ENCODE measurements around the gene GPANK1. TPM values are rescaled to one million over a fixed set of nuclear protein-coding genes. Genes with fewer than 3 reads are reported as not detected.

GPANK1 gene
- total and polyA plus RNA-seq, 9 of the 15 experiments (the other 6 are each of a cell fraction or from before 2014, with no cell fraction given): 32.2 to 111 (median 46.3) TPM

DNA sequence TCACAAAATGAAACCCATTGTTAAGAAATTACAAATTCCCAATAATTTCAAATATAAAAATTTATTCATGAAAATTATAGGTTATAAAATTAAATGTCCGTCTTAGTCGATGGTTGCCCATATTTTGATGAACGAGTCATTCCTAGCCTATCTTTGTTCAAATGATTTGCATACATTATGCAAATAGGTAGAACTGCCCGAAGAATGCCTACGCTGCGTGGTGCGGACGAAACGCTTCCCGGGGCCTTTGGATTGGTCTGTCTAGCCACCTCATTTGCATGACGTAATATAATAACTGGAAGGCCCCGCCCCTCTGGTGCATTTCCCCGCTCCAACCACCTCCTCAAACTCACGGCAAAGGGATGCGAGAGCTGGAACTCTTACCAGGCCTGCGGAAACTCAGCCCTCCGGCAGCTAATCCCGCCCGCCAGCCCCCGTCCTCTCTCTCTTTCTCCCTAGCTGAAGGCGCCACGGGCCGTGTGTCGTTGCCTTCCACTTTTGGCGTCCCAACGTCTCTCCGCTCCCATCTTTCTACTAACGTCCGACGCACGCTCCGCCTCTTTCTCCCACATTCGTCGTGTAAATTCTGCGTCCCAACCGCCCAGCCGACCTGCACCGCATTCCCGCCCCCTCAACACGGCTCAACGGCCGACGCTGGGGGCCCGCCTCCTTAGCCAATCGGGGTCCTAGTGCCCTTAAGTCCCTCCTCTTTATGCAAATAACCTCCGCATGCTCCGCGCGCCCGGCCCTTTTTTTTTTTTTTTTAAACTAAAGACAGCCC, 44.8 kb downstream of the GPANK1 start (continued):
- TF ChIP-seq JUN (IDR thresholded peaks at IDR 0.05; ENCODE audit: borderline replicate concordance, low read depth, low read length) (peak; percentile 84), JUN (CRISPR knock-in tag; IDR thresholded peaks at IDR 0.05; ENCODE audit: borderline replicate concordance) (0 out of 2 replicates have a peak, but pooled peaks have one; percentile 76), NR2C1 (IDR thresholded peaks at IDR 0.05) (no peak), NR2C1 (tag; IDR thresholded peaks at IDR 0.05) (no peak), ZNF583 (CRISPR knock-in tag; IDR thresholded peaks at IDR 0.05) (peak; percentile 80; the same call in 1 of the 2 replicates), ESRRB (CRISPR knock-in tag; IDR thresholded peaks at IDR 0.05; ENCODE audit: borderline replicate concordance) (no peak), ZNF77 (CRISPR knock-in tag; IDR thresholded peaks at IDR 0.05) (no peak), TGIF2 (CRISPR knock-in tag; IDR thresholded peaks at IDR 0.05) (no peak; the same call in 1 of the 2 replicates), ZNF165 (CRISPR knock-in tag; IDR thresholded peaks at IDR 0.05; ENCODE audit: borderline replicate concordance) (peak; percentile 82; the same call in 1 of the 2 replicates), FOSL1 (tag; conservative IDR thresholded peaks at IDR 0.05) (peak; percentile 72), KLF10 (CRISPR knock-in tag; IDR thresholded peaks at IDR 0.05) (no peak), ZNF324 (CRISPR knock-in tag; IDR thresholded peaks at IDR 0.05) (peak; percentile 17; the same call in 1 of the 2 replicates), NR1H2 (CRISPR knock-in tag; IDR thresholded peaks at IDR 0.05) (no peak), ZNF282 (CRISPR knock-in tag; IDR thresholded peaks at IDR 0.05) (no peak), TRIM28 (IDR thresholded peaks at IDR 0.05) (no peak; the same call in 1 of the 2 replicates), HNRNPH1 (optimal IDR thresholded peaks at IDR 0.05; ENCODE audit: low read depth, low read length) (no peak), ZNF57 (CRISPR knock-in tag; IDR thresholded peaks at IDR 0.05) (0 out of 2 replicates have a peak, but pooled peaks have one; percentile 43), XRCC3 (IDR thresholded peaks at IDR 0.05) (no peak), CTBP1 (IDR thresholded peaks at IDR 0.05; ENCODE audit: borderline replicate concordance) (peak; percentile 65; the same call in 1 of the 2 replicates), CREB5 (CRISPR knock-in tag; IDR thresholded peaks at IDR 0.05) (peak; percentile 63; the same call in 1 of the 2 replicates), JUNB (CRISPR knock-in tag; conservative IDR thresholded peaks at IDR 0.05) (peak; percentile 92), NCOA2 (IDR thresholded peaks at IDR 0.05; ENCODE audit: partially characterized antibody in 2 of 2) (no peak), NFE2 (IDR thresholded peaks at IDR 0.05; ENCODE audit: low read depth) (peak; percentile 35)
- TF ChIP-seq, protein P1, sequence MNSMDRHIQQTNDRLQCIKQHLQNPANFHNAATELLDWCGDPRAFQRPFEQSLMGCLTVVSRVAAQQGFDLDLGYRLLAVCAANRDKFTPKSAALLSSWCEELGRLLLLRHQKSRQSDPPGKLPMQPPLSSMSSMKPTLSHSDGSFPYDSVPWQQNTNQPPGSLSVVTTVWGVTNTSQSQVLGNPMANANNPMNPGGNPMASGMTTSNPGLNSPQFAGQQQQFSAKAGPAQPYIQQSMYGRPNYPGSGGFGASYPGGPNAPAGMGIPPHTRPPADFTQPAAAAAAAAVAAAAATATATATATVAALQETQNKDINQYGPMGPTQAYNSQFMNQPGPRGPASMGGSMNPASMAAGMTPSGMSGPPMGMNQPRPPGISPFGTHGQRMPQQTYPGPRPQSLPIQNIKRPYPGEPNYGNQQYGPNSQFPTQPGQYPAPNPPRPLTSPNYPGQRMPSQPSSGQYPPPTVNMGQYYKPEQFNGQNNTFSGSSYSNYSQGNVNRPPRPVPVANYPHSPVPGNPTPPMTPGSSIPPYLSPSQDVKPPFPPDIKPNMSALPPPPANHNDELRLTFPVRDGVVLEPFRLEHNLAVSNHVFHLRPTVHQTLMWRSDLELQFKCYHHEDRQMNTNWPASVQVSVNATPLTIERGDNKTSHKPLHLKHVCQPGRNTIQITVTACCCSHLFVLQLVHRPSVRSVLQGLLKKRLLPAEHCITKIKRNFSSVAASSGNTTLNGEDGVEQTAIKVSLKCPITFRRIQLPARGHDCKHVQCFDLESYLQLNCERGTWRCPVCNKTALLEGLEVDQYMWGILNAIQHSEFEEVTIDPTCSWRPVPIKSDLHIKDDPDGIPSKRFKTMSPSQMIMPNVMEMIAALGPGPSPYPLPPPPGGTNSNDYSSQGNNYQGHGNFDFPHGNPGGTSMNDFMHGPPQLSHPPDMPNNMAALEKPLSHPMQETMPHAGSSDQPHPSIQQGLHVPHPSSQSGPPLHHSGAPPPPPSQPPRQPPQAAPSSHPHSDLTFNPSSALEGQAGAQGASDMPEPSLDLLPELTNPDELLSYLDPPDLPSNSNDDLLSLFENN (IDR thresholded peaks at IDR 0.05; ENCODE audit: low read depth in 2 of 2, low read length in 2 of 2): peak in 1 of 2 experiments; percentile 47; a peak in 1 of 4 replicates
- TF ChIP-seq, protein P2, sequence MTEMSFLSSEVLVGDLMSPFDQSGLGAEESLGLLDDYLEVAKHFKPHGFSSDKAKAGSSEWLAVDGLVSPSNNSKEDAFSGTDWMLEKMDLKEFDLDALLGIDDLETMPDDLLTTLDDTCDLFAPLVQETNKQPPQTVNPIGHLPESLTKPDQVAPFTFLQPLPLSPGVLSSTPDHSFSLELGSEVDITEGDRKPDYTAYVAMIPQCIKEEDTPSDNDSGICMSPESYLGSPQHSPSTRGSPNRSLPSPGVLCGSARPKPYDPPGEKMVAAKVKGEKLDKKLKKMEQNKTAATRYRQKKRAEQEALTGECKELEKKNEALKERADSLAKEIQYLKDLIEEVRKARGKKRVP (CRISPR knock-in tag; IDR thresholded peaks at IDR 0.05): peak; percentile 91
